Tibial artery (tissue), 4 donors: ENCODE results near the gene SYK.

ENCODE experiments used
- DNase-seq, 2 donors: peaks; one replicate each; pipeline ENCODE4 v3.0.0-alpha.2; 2019
- H3K27ac ChIP-seq, 2 donors: fragments of 200-600 bp; sonication (generic) in 1 of 2; 1 replicate in 1 of 2; 2 replicates in 1 of 2; pipeline ENCODE4 v1.5.1; 2018 to 2019; ENCODE audit warnings: mild to moderate bottlenecking in 1 of 2
- H3K27me3 ChIP-seq, 2 donors: fragments of 200-600 bp; sonication (generic) in 1 of 2; one replicate each; pipeline versions ENCODE4 v1.5.1 to v1.6.0; 2016 to 2019
- H3K36me3 ChIP-seq, 3 donors: fragments of 200-600 bp; sonication (generic) in 2 of 3; one replicate each; pipeline ENCODE4 v1.5.1; 2016 to 2019; ENCODE audit warnings: mild to moderate bottlenecking in 2 of 3
- H3K4me1 ChIP-seq, 4 donors: fragments of 200-600 bp; sonication (generic) in 2 of 4; 1 replicate in 3 of 4; 2 replicates in 1 of 4; pipeline ENCODE4 v1.5.1; 2016 to 2019
- H3K4me3 ChIP-seq, 2 donors: fragments of 200-600 bp; sonication (generic) in 1 of 2; 1 replicate in 1 of 2; 2 replicates in 1 of 2; pipeline ENCODE4 v1.5.1; 2018 to 2019; ENCODE audit warnings: mild to moderate bottlenecking in 2 of 2
- H3K9me3 ChIP-seq, 3 donors: fragments of 200-600 bp; sonication (generic) in 1 of 3; one replicate each; pipeline ENCODE4 v1.5.1; 2016 to 2019
- CTCF ChIP-seq, 2 experiments: fragments of 200-600 bp in 1 of 2; fragments of 450-650 bp in 1 of 2; IDR thresholded peaks; one replicate each; pipeline ENCODE4 v1.5.1; 2017 to 2019; ENCODE audit warnings: antibody characterized with exemption in 2 of 2, mild to moderate bottlenecking in 1 of 2, moderate library complexity in 1 of 2
- intact Hi-C: fragments of 100-400 bp; cut with DNase I; formaldehyde crosslinking; loops from one replicate; pipeline ENCODE4 v1.15.0; 2023; ENCODE audit warnings: low total_unique reads

The SYK gene

DNA sequence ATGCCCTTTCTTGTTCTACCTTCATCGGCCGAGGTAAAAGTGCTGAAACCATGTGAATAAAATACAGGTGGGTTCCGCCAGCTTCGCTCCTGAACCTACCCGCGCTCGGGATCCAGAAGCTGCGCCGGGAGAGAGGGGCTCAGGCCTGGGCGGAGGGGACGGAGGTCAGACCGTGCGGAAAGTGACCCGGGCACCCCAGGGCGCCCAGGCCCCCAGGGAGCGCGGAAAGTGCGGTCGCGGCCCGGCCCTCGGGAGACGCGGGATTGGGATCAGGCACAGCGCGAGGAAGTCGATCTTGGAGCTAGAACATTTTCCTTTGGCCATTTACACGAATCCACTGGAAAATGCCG, 329 bp downstream of the SYK start:
- peaks cover 0 to 3% (median 1%) of the 10 kb centered on the region in 4 donors for H3K4me1 ChIP-seq
- no peak overlapping the region for H3K27ac ChIP-seq
- H3K27me3 ChIP-seq, result peaks cover 0 to 26% of the 10 kb centered on the region in 2 donors
- TF ChIP-seq CTCF (IDR thresholded peaks at IDR 0.05), result no peak
- intact Hi-C loops, result no loop called here
- peak overlapping the region; percentile 30 to 43 for H3K4me3 ChIP-seq
- no peaks in the 10 kb centered on the region for H3K36me3 ChIP-seq
- no peak for DNase-seq
- H3K9me3 ChIP-seq, result no peaks in the 10 kb centered on the region

GRCh38 chr9:90802386-90802985, 867 bp downstream of the SYK start:
- DNase-seq, result no peak
- peaks cover 0 to 26% of the 10 kb centered on the region in 2 donors for H3K27me3 ChIP-seq
- no peaks in the 10 kb centered on the region for H3K9me3 ChIP-seq
- intact Hi-C loops, result no loop called here
- peaks cover 0 to 3% (median 1%) of the 10 kb centered on the region in 4 donors for H3K4me1 ChIP-seq
- H3K27ac ChIP-seq, result no peak overlapping the region
- TF ChIP-seq CTCF (IDR thresholded peaks at IDR 0.05), result no peak
- no peaks in the 10 kb centered on the region for H3K36me3 ChIP-seq
- peak overlapping the region; percentile 30 to 43 for H3K4me3 ChIP-seq

DNA sequence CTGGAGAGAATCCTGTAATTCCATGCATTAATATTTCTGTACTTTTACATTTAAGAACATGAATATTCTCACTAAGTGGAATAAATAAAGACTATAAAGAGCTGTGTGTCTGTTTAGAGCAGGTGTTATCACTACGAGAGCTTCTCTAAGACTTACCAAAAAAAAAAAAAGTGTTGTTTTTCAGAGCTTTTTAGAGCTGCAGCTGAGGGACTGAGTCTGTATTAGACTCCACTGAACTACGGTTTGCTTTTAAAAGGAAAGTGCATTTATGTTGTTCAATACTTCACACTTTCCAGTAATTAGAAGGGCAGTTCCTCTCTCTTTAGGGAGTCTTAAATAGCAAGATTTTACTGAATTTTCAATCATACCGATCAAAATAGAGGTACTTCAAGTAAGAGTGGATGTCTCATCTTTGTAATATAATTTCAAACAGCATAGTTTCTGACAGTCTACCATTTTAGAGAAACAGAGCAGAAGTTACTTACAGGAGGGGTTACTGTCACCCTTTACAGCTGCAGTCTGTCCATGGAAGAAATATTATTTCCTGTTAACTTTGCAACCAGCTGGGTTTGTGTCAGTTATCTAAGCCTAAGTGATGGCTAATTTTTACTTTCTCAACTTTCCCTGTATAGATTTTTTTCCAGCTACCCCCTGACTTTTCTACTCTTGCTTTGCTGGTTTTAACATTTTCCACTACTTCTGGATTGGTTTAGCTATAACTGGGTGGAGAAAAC, 2.4 kb downstream of the SYK start:
- Histone ChIP-seq H3K27ac (no peak overlapping the region), H3K27me3 (peaks cover 0 to 34% of the 10 kb centered on the region in 2 donors), H3K4me1 (peaks cover 0 to 3% (median 1%) of the 10 kb centered on the region in 4 donors), H3K36me3 (no peaks in the 10 kb centered on the region), H3K4me3 (no peak overlapping the region), H3K9me3 (no peaks in the 10 kb centered on the region)
- TF ChIP-seq CTCF (IDR thresholded peaks at IDR 0.05), result no peak
- intact Hi-C loops, result no loop called here
- DNase-seq, result no peak

DNA sequence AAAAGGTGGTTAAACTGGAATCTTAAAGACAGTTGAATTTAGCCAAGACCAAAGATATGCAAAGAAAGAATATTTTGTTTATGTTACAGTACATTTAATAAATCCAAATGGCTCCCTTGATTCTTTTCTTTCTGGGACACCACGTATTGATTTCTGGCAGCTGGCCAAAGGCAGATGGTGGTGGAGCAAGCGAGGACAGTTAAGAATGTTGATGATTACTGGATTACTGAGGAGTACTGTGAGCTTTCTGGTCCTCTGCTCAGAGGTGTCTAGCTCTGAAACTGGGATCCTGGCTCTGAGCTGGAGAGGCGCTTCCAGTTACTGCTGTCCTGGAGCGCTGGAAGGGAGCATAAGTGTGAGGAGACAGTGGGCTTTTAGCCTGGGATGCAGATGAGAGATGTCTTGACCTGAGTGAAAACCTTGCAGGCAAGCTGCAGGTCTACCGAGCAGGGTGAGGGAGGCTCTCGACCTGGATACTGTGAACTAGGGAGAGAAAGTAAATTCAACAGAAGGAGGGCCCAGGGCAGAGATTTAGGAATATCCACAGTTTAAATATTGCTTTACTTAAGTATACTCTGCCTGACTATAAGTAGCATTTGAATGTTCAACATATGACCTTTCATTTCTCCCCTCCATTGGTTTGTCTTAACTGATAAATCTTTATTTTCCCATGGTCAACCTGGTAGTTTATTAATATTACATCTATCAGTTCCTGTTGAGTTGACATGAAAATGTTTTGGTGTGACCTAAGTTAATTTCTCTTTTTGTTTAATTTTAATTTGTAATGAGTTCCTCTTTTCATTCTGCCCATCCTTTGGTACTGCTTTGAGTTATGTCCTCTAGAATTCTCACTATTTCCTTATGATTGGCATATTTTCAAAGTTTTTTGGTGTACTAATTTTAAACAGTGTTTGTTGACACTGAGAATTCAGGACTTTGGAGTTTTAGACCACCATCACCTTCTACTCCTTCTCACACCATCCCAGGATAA, 3.7 kb downstream of the SYK start:
- Histone ChIP-seq H3K27ac (no peak overlapping the region), H3K4me1 (peaks cover 0 to 3% (median 1%) of the 10 kb centered on the region in 4 donors), H3K36me3 (no peaks in the 10 kb centered on the region), H3K9me3 (no peaks in the 10 kb centered on the region), H3K27me3 (peaks cover 0 to 41% of the 10 kb centered on the region in 2 donors), H3K4me3 (no peak overlapping the region)
- no peak for TF ChIP-seq CTCF (IDR thresholded peaks at IDR 0.05)
- intact Hi-C loops, result no loop called here
- no peak for DNase-seq

DNA sequence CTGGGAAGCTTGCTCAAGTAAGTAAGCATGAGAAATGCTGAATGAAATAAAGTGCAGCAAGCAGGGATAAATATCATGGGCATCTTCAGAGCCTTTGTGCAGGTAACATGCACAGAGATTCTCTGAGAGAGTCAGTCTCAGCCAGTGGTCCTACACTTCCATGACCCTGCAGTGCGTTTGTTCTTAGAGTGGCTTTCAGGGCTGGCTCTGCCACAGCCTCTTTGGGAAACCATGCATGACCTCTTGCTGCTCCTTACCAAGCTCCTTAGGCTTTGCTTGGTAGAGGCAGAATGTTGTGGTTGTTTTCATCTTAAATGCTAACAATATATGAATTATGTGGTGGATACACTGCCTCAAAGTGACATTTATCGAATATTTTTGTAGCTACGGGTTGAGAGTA, 5.4 kb downstream of the SYK start:
- Histone ChIP-seq H3K4me1 (no peaks in the 10 kb centered on the region), H3K36me3 (no peaks in the 10 kb centered on the region), H3K9me3 (no peaks in the 10 kb centered on the region), H3K27me3 (peaks cover 0 to 26% of the 10 kb centered on the region in 2 donors), H3K27ac (no peak overlapping the region), H3K4me3 (no peak overlapping the region)
- DNase-seq, result no peak
- no peak for TF ChIP-seq CTCF (IDR thresholded peaks at IDR 0.05)
- intact Hi-C loops, result no loop called here
